ENCODE data around the gene CYP2U1.
A peak's percentile ranks its signal among the peaks of the same experiment; 100 is the strongest.

CYP2U1 gene

DNA sequence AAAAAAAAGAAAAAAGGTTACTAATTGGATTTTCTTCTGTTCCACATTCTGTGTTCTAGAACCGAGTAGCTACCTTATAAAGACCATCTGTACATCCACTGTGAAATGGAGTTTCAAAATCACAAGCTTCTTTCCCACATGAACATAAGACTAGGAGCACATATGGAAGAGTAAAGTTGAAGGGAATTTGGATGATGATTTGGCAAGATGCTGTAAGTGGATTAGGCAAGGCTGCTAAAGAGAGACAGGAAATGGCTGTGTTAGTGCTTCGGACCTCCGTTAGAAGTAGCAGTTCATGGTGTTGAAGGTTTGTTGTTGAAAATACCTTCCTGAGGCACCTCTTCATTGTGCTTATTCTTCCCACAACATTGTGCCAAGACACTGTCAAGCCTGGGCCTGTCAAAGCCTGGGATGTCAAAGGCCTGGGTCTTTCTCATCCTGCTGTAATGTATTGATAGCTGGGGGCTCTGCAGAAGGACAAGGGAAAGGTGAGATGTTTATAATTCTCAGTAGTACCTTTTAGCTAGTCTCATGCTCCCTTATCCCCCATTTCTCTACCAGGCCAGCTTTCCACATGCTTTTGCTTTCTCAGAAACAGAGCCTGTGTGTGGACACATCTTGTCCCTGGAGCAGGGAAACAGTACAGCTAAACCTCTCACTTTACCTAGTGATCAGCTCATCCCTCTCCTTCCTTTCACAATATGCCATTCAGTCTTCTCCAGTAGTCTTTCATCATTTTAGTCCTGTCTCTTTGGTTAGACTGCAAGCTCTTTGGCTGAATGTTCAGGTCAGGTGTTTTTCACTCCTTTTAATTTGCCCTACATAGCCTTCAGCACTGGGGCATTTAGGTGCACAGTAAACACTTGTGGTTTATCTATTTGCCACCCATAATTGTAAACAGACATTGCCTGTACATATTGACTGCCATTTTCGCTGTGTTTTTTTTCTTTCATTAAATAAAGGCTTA is 37.9 kb upstream of the CYP2U1 start:
- Mint-ChIP-seq H3K4me1 (peaks cover 7% of the 10 kb centered on the region), H3K36me3 (ENCODE audit: low read depth) (peaks cover 4% of the 10 kb centered on the region), H3K4me3 (no peak overlapping the region), H3K27ac (no peak overlapping the region), H3K9me3 (peaks cover 7% of the 10 kb centered on the region), H3K27me3 (ENCODE audit: low read depth) (peaks cover 3% of the 10 kb centered on the region)
- no peak for TF ChIP-seq CTCF (IDR thresholded peaks at IDR 0.05; ENCODE audit: unreplicated experiment in 3 of 3)

- H3K36me3 Mint-ChIP-seq (ENCODE audit: low read depth), result peaks cover 4% of the 10 kb centered on the region
- H3K27me3 Mint-ChIP-seq (ENCODE audit: low read depth), result peaks cover 3% of the 10 kb centered on the region
- H3K4me1 Mint-ChIP-seq, result peaks cover 7% of the 10 kb centered on the region
- no peak for TF ChIP-seq CTCF (IDR thresholded peaks at IDR 0.05; ENCODE audit: unreplicated experiment in 3 of 3)
- peaks cover 4% of the 10 kb centered on the region for H3K9me3 Mint-ChIP-seq
- H3K27ac Mint-ChIP-seq, result no peak overlapping the region
- H3K4me3 Mint-ChIP-seq, result no peak overlapping the region
Observed at GRCh38 chr4:107894138-107894603, 37.2 kb upstream of the CYP2U1 start.

GRCh38 chr4:107896158-107896645 is 35.1 kb upstream of the CYP2U1 start:
- peaks cover 13% of the 10 kb centered on the region for H3K4me1 Mint-ChIP-seq
- no peaks in the 10 kb centered on the region for H3K9me3 Mint-ChIP-seq
- H3K27me3 Mint-ChIP-seq (ENCODE audit: low read depth), result peaks cover 3% of the 10 kb centered on the region
- no peaks in the 10 kb centered on the region for H3K36me3 Mint-ChIP-seq (ENCODE audit: low read depth)
- H3K4me3 Mint-ChIP-seq, result no peak overlapping the region
- peak overlapping the region in 1 of 3 experiments; percentile 68 for H3K27ac Mint-ChIP-seq
- no peak for TF ChIP-seq CTCF (IDR thresholded peaks at IDR 0.05; ENCODE audit: unreplicated experiment in 3 of 3)

- peak overlapping the region in 1 of 3 experiments; percentile 68 for H3K27ac Mint-ChIP-seq
- no peak for TF ChIP-seq CTCF (IDR thresholded peaks at IDR 0.05; ENCODE audit: unreplicated experiment in 3 of 3)
- H3K9me3 Mint-ChIP-seq, result no peaks in the 10 kb centered on the region
- peaks cover 13% of the 10 kb centered on the region for H3K4me1 Mint-ChIP-seq
- H3K27me3 Mint-ChIP-seq (ENCODE audit: low read depth), result peaks cover 3% of the 10 kb centered on the region
- no peaks in the 10 kb centered on the region for H3K36me3 Mint-ChIP-seq (ENCODE audit: low read depth)
- no peak overlapping the region for H3K4me3 Mint-ChIP-seq
Observed at GRCh38 chr4:107896646-107897045, 34.7 kb upstream of the CYP2U1 start.

GRCh38 chr4:107897823-107898222 is 33.5 kb upstream of the CYP2U1 start:
- Mint-ChIP-seq H3K9me3 (no peaks in the 10 kb centered on the region), H3K4me3 (no peak overlapping the region), H3K36me3 (ENCODE audit: low read depth) (no peaks in the 10 kb centered on the region), H3K27me3 (ENCODE audit: low read depth) (peaks cover 3% of the 10 kb centered on the region), H3K4me1 (peaks cover 13% of the 10 kb centered on the region), H3K27ac (peak overlapping the region in 1 of 3 experiments; percentile 14)
- no peak for TF ChIP-seq CTCF (IDR thresholded peaks at IDR 0.05; ENCODE audit: unreplicated experiment in 3 of 3)
